Measurements from ENCODE around the gene MED12L.
"Not testable (repeated sequence)": the region's sequence is repeated elsewhere in the genome, so short reads cannot be mapped to it uniquely, and the experiment has no call there.

Gene MED12L

DNA sequence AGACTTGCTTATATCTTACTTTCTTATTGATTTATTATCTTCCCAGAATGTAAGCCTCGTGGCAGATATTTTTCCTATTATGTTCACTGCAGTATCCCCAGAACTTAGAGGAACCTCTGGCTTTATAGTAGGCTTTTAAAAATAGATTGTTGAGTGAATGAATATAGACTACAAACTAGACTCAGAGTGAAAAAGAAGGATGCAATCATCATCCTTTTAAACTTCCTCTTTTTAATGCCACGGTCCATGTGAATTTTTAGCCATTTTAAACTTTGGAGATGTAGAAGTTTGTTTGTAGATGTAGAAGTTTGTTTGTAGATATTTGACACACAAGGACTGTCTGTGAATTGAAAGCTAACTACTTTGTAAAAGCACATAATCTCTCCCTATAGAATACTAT, 306.3 kb downstream of the MED12L start:
- Histone ChIP-seq H3K4me3 (ENCODE audit: low read length) (no peak overlapping the region), H3K27me3 (ENCODE audit: control insufficient read depth, insufficient read depth, low read length) (no peaks in the 10 kb centered on the region), H3K36me3 (ENCODE audit: control insufficient read depth, insufficient read depth, low read length) (no peaks in the 10 kb centered on the region), H3K9ac (ENCODE audit: low read length) (no peak overlapping the region), H3K9me3 (ENCODE audit: control insufficient read depth, low read length) (no peaks in the 10 kb centered on the region), H3K4me1 (ENCODE audit: control insufficient read depth, insufficient read depth, low read length) (no peaks in the 10 kb centered on the region)

DNA sequence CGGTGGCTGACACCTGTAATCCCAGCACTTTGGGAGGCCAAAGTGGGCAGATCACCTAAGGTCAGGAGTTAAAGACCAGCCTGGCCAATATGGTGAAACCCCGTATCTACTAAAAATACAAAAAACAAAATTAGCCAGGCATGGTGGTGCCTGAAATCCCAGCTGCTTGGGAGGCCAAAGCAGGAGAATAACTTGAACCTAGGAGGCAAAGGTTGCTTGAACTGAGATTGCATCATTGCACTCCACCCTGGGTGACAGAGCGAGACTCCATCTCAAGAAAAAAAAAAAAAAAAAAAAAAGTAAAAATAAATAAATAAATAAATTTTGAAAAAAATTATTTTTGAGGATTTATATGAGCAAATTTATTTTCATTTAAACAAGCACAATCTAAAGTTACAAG, 306.7 kb downstream of the MED12L start:
- H3K4me3 ChIP-seq (ENCODE audit: low read length); H3K9me3 ChIP-seq (ENCODE audit: control insufficient read depth, low read length); H3K9ac ChIP-seq (ENCODE audit: low read length); H3K4me1 ChIP-seq (ENCODE audit: control insufficient read depth, insufficient read depth, low read length); H3K27me3 ChIP-seq (ENCODE audit: control insufficient read depth, insufficient read depth, low read length); H3K36me3 ChIP-seq (ENCODE audit: control insufficient read depth, insufficient read depth, low read length): not testable (repeated sequence)

DNA sequence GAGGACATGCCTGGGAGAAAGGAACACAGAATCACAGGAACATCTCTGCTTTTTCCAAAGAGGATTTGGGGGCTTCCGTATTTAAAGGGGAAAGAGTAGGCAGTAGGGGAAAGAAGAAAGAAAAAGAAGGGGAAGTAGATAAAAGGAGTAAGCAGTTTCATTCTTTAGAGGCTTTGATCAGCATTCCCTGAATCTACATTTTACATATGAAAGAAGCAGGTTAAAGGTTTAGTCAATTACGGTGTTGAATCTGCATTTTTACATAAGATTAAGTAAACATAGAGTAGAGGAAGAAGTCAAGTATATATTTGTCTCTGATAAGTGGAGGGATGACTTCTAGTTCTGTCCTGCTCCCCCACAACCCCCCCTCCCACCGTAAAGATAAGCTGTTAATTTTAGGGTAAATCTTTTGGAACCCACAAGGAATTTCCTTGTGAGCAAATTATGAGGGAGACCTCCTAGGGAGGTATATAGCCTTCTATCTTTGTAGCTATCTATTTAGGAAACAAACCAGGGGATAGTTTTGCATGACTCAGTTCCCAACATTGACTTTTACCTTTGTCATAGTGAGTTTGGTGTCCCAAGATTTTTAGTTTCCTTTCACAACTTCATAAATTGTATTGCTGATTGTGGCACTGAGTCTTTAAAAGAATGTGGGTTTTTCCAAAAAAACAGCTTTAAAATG, 307.8 kb downstream of the MED12L start:
- H3K27me3 ChIP-seq (ENCODE audit: control insufficient read depth, insufficient read depth, low read length): no peaks in the 10 kb centered on the region
- no peak overlapping the region for H3K4me3 ChIP-seq (ENCODE audit: low read length)
- no peaks in the 10 kb centered on the region for H3K9me3 ChIP-seq (ENCODE audit: control insufficient read depth, low read length)
- H3K36me3 ChIP-seq (ENCODE audit: control insufficient read depth, insufficient read depth, low read length): no peaks in the 10 kb centered on the region
- no peak overlapping the region for H3K9ac ChIP-seq (ENCODE audit: low read length)
- H3K4me1 ChIP-seq (ENCODE audit: control insufficient read depth, insufficient read depth, low read length): no peaks in the 10 kb centered on the region

- H3K9me3 ChIP-seq (ENCODE audit: control insufficient read depth, low read length): no peaks in the 10 kb centered on the region
- no peak overlapping the region for H3K9ac ChIP-seq (ENCODE audit: low read length)
- H3K27me3 ChIP-seq (ENCODE audit: control insufficient read depth, insufficient read depth, low read length): no peaks in the 10 kb centered on the region
- no peaks in the 10 kb centered on the region for H3K4me1 ChIP-seq (ENCODE audit: control insufficient read depth, insufficient read depth, low read length)
- no peaks in the 10 kb centered on the region for H3K36me3 ChIP-seq (ENCODE audit: control insufficient read depth, insufficient read depth, low read length)
- H3K4me3 ChIP-seq (ENCODE audit: low read length): no peak overlapping the region
Observed at GRCh38 chr3:151393941-151394340, 308.5 kb downstream of the MED12L start.

DNA sequence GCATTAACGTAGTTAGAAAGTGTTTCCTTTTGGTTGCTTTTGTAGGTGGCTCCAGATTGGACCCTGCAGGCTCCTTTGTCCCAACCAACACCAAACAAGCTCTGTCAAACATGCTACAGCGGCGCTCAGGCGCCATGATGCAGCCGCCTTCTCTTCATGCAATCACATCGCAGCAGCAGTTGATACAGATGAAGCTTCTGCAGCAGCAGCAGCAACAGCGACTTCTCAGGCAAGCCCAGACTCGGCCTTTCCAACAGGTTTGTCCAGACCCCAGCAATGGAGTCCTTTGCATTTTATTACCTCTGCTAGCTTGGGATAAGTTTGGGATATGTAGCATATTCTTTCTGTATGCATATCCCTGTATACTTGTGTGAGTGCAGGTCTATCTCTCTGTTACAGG, 309.1 kb downstream of the MED12L start:
- H3K4me1 ChIP-seq (ENCODE audit: control insufficient read depth, insufficient read depth, low read length): no peaks in the 10 kb centered on the region
- no peak overlapping the region for H3K4me3 ChIP-seq (ENCODE audit: low read length)
- H3K9ac ChIP-seq (ENCODE audit: low read length): no peak overlapping the region
- no peaks in the 10 kb centered on the region for H3K27me3 ChIP-seq (ENCODE audit: control insufficient read depth, insufficient read depth, low read length)
- no peaks in the 10 kb centered on the region for H3K36me3 ChIP-seq (ENCODE audit: control insufficient read depth, insufficient read depth, low read length)
- no peaks in the 10 kb centered on the region for H3K9me3 ChIP-seq (ENCODE audit: control insufficient read depth, low read length)

DNA sequence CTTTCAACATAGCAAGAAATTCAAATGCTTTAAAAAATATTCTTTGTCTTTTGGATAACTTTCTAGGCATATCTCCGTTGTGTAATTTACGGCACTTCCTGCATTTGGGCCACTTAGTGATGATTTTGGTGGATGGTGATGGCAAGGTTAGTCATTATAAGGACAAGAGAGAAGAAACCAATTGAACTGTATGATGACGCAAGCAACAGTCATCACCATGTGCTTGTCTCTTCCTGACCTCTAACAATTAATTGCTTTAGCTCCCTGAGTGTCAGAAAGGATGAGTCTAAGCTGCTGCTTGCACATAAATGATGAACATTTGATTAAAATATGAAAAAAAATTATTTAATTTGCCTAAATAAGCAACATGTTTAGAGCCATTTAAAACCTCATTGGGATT, 310.3 kb downstream of the MED12L start:
- Histone ChIP-seq H3K9ac (ENCODE audit: low read length) (no peak overlapping the region), H3K4me3 (ENCODE audit: low read length) (no peak overlapping the region), H3K36me3 (ENCODE audit: control insufficient read depth, insufficient read depth, low read length) (no peaks in the 10 kb centered on the region), H3K27me3 (ENCODE audit: control insufficient read depth, insufficient read depth, low read length) (no peaks in the 10 kb centered on the region), H3K4me1 (ENCODE audit: control insufficient read depth, insufficient read depth, low read length) (no peaks in the 10 kb centered on the region), H3K9me3 (ENCODE audit: control insufficient read depth, low read length) (no peaks in the 10 kb centered on the region)

GRCh38 chr3:151398895-151399294, 313.4 kb downstream of the MED12L start:
- no peaks in the 10 kb centered on the region for H3K36me3 ChIP-seq (ENCODE audit: control insufficient read depth, insufficient read depth, low read length)
- H3K4me3 ChIP-seq (ENCODE audit: low read length): no peak overlapping the region
- H3K4me1 ChIP-seq (ENCODE audit: control insufficient read depth, insufficient read depth, low read length): no peaks in the 10 kb centered on the region

DNA sequence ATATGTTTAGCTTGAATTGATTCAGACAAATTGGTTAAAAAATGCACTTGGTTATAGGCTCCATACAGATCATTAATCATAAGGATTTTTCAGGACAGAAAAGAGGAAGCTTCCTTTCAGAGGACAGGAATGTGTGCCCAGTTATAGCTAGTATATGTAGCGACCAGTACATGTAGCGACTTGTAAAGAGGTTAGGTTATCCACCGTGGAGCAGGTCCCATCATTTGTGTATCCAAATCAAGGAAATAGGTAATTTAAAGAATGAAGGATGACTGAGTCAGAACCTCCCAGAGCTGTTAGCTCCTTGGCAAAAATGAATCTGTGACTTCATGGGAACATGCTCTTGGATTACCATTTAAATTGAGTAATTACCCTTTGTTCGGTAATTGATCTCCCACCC, 314.9 kb downstream of the MED12L start:
- no peak overlapping the region for H3K9ac ChIP-seq (ENCODE audit: low read length)
- H3K36me3 ChIP-seq (ENCODE audit: control insufficient read depth, insufficient read depth, low read length): no peaks in the 10 kb centered on the region
- H3K9me3 ChIP-seq (ENCODE audit: control insufficient read depth, low read length): no peaks in the 10 kb centered on the region
- H3K4me1 ChIP-seq (ENCODE audit: control insufficient read depth, insufficient read depth, low read length): no peaks in the 10 kb centered on the region
- H3K27me3 ChIP-seq (ENCODE audit: control insufficient read depth, insufficient read depth, low read length): no peaks in the 10 kb centered on the region
- H3K4me3 ChIP-seq (ENCODE audit: low read length): no peak overlapping the region

More at GRCh38 chr3:151398895-151399294, 313.4 kb downstream of the MED12L start:
- Histone ChIP-seq H3K9ac (ENCODE audit: low read length) (no peak overlapping the region), H3K9me3 (ENCODE audit: control insufficient read depth, low read length) (no peaks in the 10 kb centered on the region), H3K27me3 (ENCODE audit: control insufficient read depth, insufficient read depth, low read length) (no peaks in the 10 kb centered on the region)

GRCh38 chr3:151402349-151402748, 316.9 kb downstream of the MED12L start:
- Histone ChIP-seq H3K9me3 (ENCODE audit: control insufficient read depth, low read length) (no peaks in the 10 kb centered on the region), H3K36me3 (ENCODE audit: control insufficient read depth, insufficient read depth, low read length) (no peaks in the 10 kb centered on the region), H3K4me3 (ENCODE audit: low read length) (no peak overlapping the region), H3K27me3 (ENCODE audit: control insufficient read depth, insufficient read depth, low read length) (no peaks in the 10 kb centered on the region), H3K4me1 (ENCODE audit: control insufficient read depth, insufficient read depth, low read length) (no peaks in the 10 kb centered on the region), H3K9ac (ENCODE audit: low read length) (no peak overlapping the region)

- Histone ChIP-seq H3K9me3 (ENCODE audit: control insufficient read depth, low read length) (no peaks in the 10 kb centered on the region), H3K4me3 (ENCODE audit: low read length) (no peak overlapping the region), H3K9ac (ENCODE audit: low read length) (no peak overlapping the region), H3K27me3 (ENCODE audit: control insufficient read depth, insufficient read depth, low read length) (no peaks in the 10 kb centered on the region), H3K36me3 (ENCODE audit: control insufficient read depth, insufficient read depth, low read length) (no peaks in the 10 kb centered on the region), H3K4me1 (ENCODE audit: control insufficient read depth, insufficient read depth, low read length) (no peaks in the 10 kb centered on the region)
Observed at GRCh38 chr3:151403246-151403645, 317.8 kb downstream of the MED12L start.

GRCh38 chr3:151404316-151404715, 318.9 kb downstream of the MED12L start:
- Histone ChIP-seq H3K4me1 (ENCODE audit: control insufficient read depth, insufficient read depth, low read length) (no peaks in the 10 kb centered on the region), H3K9ac (ENCODE audit: low read length) (no peak overlapping the region), H3K9me3 (ENCODE audit: control insufficient read depth, low read length) (no peaks in the 10 kb centered on the region), H3K27me3 (ENCODE audit: control insufficient read depth, insufficient read depth, low read length) (no peaks in the 10 kb centered on the region), H3K4me3 (ENCODE audit: low read length) (no peak overlapping the region), H3K36me3 (ENCODE audit: control insufficient read depth, insufficient read depth, low read length) (no peaks in the 10 kb centered on the region)

DNA sequence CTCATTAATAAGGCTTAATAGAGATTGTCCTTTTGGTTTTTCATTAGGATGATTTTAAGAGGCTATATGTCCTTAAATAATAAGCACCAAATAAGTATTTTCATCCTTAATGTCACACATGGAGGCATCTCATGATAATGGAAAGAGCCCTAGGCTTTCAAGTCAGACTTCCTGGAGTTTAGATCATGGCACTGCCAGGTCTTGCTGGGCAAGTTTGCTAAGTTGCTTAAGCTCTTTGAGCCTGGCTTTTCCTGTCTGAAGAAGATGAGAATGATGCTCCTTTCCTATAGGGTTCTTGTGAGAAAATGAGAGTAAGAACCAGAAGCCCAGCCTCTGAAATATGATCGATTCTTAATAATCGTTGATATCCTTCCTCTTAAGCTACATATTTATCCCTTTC, 322.5 kb downstream of the MED12L start:
- no peaks in the 10 kb centered on the region for H3K4me1 ChIP-seq (ENCODE audit: control insufficient read depth, insufficient read depth, low read length)
- no peak overlapping the region for H3K9ac ChIP-seq (ENCODE audit: low read length)
- H3K27me3 ChIP-seq (ENCODE audit: control insufficient read depth, insufficient read depth, low read length): no peaks in the 10 kb centered on the region
- H3K4me3 ChIP-seq (ENCODE audit: low read length): no peak overlapping the region
- no peaks in the 10 kb centered on the region for H3K9me3 ChIP-seq (ENCODE audit: control insufficient read depth, low read length)
- H3K36me3 ChIP-seq (ENCODE audit: control insufficient read depth, insufficient read depth, low read length): no peaks in the 10 kb centered on the region

Measured in mucosa of stomach (tissue), 1 donor.